Middle frontal gyrus (tissue), 1 donor: ENCODE results near the gene MSI2.

Experiments
- DNase-seq: peaks from one replicate; pipeline ENCODE4 v3.0.0-alpha.2; 2015; ENCODE audit warnings: low spot score; ENCODE audit errors: extremely low spot score

The MSI2 gene

GRCh38 chr17:57587193-57587969 lies 331.1 kb downstream of the MSI2 start:
- no peak for DNase-seq

DNA sequence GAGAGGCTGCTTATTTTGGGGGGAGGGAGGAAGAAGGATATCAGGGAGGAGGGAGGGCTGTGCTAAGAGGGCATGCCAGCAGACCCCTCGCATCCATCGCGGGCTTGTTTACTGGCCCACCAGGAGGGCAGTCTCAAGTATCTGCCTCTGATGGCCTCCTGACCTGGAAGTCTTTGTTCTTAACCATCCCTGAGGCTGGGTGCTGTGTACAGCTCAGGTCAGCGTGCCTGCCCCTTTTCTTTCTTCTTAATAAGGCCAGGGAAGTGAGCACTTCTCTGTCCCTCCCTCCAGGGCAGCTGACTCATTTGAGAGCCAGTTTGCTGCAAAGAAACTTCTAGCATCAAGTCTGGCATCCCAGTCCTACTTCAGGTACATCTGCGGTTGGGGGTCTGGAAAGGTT lies 331.8 kb downstream of the MSI2 start:
- no peak for DNase-seq

- no peak for DNase-seq
These were observed 333.1 kb downstream of the MSI2 start for GRCh38 chr17:57589151-57590034.

- DNase-seq, result no peak
These were observed 337.6 kb downstream of the MSI2 start for GRCh38 chr17:57593739-57594462.

GRCh38 chr17:57594767-57595166 lies 338.4 kb downstream of the MSI2 start:
- DNase-seq, result no peak

- DNase-seq, result no peak
These were observed 339.1 kb downstream of the MSI2 start for GRCh38 chr17:57595426-57595825.

- DNase-seq, result no peak
These were observed 339.8 kb downstream of the MSI2 start for GRCh38 chr17:57595947-57596695.

DNA sequence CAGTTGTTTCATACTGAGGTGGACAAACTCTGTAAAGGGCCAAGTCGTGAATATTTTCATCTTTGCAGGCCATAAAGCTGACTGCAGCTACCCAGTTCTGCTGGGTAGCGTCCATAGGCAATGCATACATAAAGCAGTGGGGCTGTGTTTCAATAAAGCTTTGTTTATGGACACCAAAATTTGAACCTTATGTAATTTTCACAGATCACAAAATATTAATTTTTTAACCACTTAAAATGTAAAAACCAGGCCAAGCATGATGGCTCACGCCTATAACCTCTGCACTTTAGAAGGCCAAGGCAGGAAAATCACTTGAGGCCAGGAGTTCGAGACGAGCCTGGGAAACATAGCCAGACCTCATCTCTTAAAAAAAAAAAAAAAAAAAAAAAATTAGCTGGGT lies 340.8 kb downstream of the MSI2 start:
- DNase-seq, result no peak

- DNase-seq, result peak; percentile 63
These were observed 341.5 kb downstream of the MSI2 start for GRCh38 chr17:57597531-57598453.

GRCh38 chr17:57599271-57600045 lies 343.1 kb downstream of the MSI2 start:
- no peak for DNase-seq

- no peak for DNase-seq
These were observed 343.8 kb downstream of the MSI2 start for GRCh38 chr17:57600074-57600473.

GRCh38 chr17:57601143-57601735 lies 344.9 kb downstream of the MSI2 start:
- DNase-seq, result no peak

GRCh38 chr17:57602896-57603295 lies 346.6 kb downstream of the MSI2 start:
- DNase-seq, result no peak

DNA sequence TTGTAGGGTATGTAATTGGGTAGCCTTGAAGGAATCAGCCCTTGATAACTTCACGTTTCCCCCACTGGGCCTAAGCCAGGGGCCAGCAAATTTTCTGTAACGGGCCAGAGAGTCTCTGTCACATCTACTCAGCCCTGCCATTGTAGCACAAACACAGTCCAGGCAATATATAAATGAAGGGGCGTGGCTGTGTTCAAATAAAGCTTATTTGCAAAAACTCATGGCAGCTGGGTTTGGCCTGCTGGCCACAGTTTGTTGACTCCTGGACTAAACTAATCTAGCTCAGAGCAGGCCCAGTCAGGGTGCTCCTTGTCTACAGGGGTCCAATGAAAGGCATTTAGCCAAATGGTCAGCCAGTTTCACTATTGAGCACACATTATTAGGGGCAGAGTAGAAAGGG lies 347.2 kb downstream of the MSI2 start:
- DNase-seq, result no peak

DNA sequence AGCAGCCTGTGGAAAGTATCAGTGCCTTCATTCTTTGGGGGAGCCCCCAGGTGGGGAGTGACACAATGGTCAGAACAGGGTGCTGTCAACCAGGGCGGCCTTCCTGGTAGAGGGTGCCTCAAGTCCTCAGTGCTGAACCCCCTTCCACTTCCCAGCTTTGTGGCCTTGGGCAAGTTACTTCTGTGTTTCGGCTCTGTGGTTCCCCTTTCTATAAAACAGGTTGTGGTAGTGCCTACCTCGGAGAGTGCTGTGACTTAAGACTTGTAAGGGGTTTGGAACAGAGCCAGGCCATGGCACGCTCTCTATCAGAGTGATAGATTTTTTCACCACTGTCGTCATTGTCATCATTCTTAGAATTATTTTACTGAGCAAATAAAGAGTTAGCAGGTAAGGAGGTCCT lies 347.7 kb downstream of the MSI2 start:
- DNase-seq, result no peak

DNA sequence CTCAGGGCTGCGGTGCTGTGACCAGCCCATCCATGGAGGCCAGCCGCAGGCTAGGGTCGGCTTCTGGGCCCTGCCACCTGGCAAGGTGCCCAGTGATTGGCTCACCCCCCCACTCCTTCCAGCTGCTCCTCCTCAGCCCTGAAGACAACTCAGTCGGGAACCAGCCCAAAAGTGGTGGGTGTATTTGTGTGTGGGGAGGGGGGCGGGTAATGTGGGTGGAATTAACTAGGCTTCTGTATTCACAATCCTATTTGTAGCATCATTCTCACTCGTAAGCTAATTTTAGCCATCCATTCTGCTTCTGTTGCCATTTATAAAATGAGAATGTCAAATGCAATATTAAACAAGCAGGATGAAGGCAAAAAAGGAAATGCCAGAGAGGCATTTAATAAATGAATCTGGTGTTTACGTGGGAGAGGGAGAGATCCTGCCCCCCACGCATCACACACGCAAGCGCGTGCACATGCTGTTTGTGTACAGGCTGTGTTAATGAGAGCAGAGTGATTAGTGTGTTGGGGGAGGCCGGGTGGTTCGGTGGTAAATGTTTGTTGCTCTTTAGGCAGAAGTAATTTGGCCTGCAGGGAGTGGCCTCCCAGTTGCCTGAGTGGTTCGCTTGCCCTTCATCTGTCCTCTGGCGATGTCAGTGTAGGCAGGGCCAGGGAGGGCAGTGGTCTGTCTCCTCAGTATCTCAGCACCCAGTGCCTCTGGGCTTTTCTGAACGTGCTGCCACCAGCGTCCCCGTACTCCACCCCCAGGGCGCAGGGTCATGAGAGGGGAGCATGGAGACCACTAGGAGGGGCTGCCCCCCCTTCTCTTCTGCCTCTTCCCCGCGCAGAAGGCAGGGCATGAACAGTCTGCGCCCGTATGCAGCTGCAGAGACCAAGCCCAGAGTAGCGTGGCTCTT lies 348.7 kb downstream of the MSI2 start:
- DNase-seq, result no peak

GRCh38 chr17:57605675-57606105 lies 349.4 kb downstream of the MSI2 start:
- peak; percentile 33 for DNase-seq
